ENCODE results near the gene CCZ1.
"Not testable (repeated sequence)": the region's sequence is repeated elsewhere in the genome, so short reads cannot be mapped to it uniquely, and the experiment has no call there.

- TF ChIP-seq JUND (IDR thresholded peaks at IDR 0.05); FOXA1 (IDR thresholded peaks at IDR 0.05); CTCF (IDR thresholded peaks at IDR 0.05; ENCODE audit: low read depth, low read length, missing input control); EGR1 (IDR thresholded peaks at IDR 0.05; ENCODE audit: low read depth in 2 of 2); YY1 (IDR thresholded peaks at IDR 0.05): not testable (repeated sequence)
Measured at GRCh38 chr7:5904726-5905125, 6.2 kb downstream of the CCZ1 start.
